Measurements from ENCODE around the gene RAB8B.

- TF ChIP-seq RAD21 (CRISPR knock-in tag; IDR thresholded peaks at IDR 0.05) (no peak), MYC (CRISPR knock-in tag; IDR thresholded peaks at IDR 0.05; ENCODE audit: borderline replicate concordance) (no peak), MYNN (CRISPR knock-in tag; IDR thresholded peaks at IDR 0.05; ENCODE audit: low read depth) (no peak), PHF8 (CRISPR knock-in tag; IDR thresholded peaks at IDR 0.05) (no peak), ZBED4 (CRISPR knock-in tag; IDR thresholded peaks at IDR 0.05; ENCODE audit: borderline replicate concordance) (no peak)
These were observed 4.2 kb upstream of the RAB8B start for GRCh38 chr15:63185206-63185605.

Data from HepG2 (cell line).